GM23248 (cell line): ENCODE data around the gene FMNL3. TPM values are rescaled to one million over a fixed set of nuclear protein-coding genes. Genes with fewer than 3 reads are reported as not detected.

Experiments used
- DNase-seq: peaks from one replicate; pipeline ENCODE4 v3.0.0-alpha.2; 2015
- H2AFZ ChIP-seq: fragments of 200-600 bp; sonication (generic); 2 replicates; pipeline ENCODE4 v1.6.1; 2016; ENCODE audit warnings: antibody characterized with exemption
- H3F3A ChIP-seq: fragments of 200-600 bp; sonication (generic); 2 replicates; pipeline ENCODE4 v1.6.1; 2016; ENCODE audit warnings: mild to moderate bottlenecking, antibody characterized with exemption, mixed run types; ENCODE audit not compliant: insufficient read depth
- H3K27ac ChIP-seq: fragments of 200-600 bp; sonication (generic); 2 replicates; pipeline ENCODE4 v1.5.1; 2016; ENCODE audit warnings: mild to moderate bottlenecking
- H3K27me3 ChIP-seq: fragments of 200-600 bp; sonication (generic); replicated peaks from 2 replicates; pipeline ENCODE4 v1.6.1; 2016; ENCODE audit warnings: mild to moderate bottlenecking; ENCODE audit not compliant: insufficient read depth
- H3K36me3 ChIP-seq: fragments of 200-600 bp; sonication (generic); 2 replicates; pipeline ENCODE4 v1.6.1; 2016; ENCODE audit warnings: low read depth, mild to moderate bottlenecking
- H3K4me1 ChIP-seq: fragments of 200-600 bp; sonication (generic); 2 replicates; pipeline ENCODE4 v1.6.1; 2016; ENCODE audit warnings: mild to moderate bottlenecking; ENCODE audit not compliant: insufficient read depth
- H3K4me2 ChIP-seq: fragments of 200-600 bp; sonication (generic); one replicate; pipeline ENCODE4 v1.6.1; 2016; ENCODE audit warnings: mild to moderate bottlenecking; ENCODE audit not compliant: unreplicated experiment
- H3K4me3 ChIP-seq: fragments of 200-600 bp; sonication (generic); 2 replicates; pipeline ENCODE4 v1.5.1; 2016; ENCODE audit warnings: mild to moderate bottlenecking
- H3K79me2 ChIP-seq: fragments of 200-600 bp; sonication (generic); 2 replicates; pipeline ENCODE4 v1.6.1; 2016; ENCODE audit warnings: mild to moderate bottlenecking; ENCODE audit not compliant: insufficient read depth
- H3K9ac ChIP-seq: fragments of 200-600 bp; sonication (generic); 2 replicates; pipeline ENCODE4 v1.6.1; 2016; ENCODE audit warnings: mild to moderate bottlenecking
- H3K9me2 ChIP-seq: fragments of 200-600 bp; sonication (generic); 2 replicates; pipeline ENCODE4 v1.6.1; 2016; ENCODE audit warnings: mixed run types, mild to moderate bottlenecking, moderate library complexity; ENCODE audit not compliant: insufficient read depth
- H3K9me3 ChIP-seq: fragments of 200-600 bp; sonication (generic); one replicate; pipeline ENCODE4 v1.6.1; 2017; ENCODE audit warnings: low read depth
- H4K20me1 ChIP-seq: fragments of 200-600 bp; sonication (generic); 2 replicates; pipeline ENCODE4 v1.6.0; 2016; ENCODE audit not compliant: insufficient read depth
- EZH2 ChIP-seq: fragments of 200-600 bp; sonication (generic); IDR thresholded peaks from 2 replicates; pipeline ENCODE4 v1.6.1; 2018; ENCODE audit warnings: antibody characterized with exemption, mild to moderate bottlenecking; ENCODE audit not compliant: insufficient read depth, poor library complexity, severe bottlenecking
- EZH2phosphoT487 ChIP-seq: fragments of 200-600 bp; sonication (generic); IDR thresholded peaks from 2 replicates; pipeline ENCODE4 v1.6.1; 2018; ENCODE audit warnings: antibody characterized with exemption, moderate library complexity, mild to moderate bottlenecking, low read depth; ENCODE audit not compliant: insufficient read depth
- WGBS, 2 experiments: methylation state at CpG; one replicate each; pipeline ENCODE4 v1.1.6; 2015 to 2017; ENCODE audit warnings: low lambda C conversion rate in 2 of 2, low coverage in 1 of 2; ENCODE audit errors: missing lambda C conversion rate in 2 of 2; 5-methylcytosine and 5-hydroxymethylcytosine counted together
- in situ Hi-C: fragments of 300-500 bp; cut with MboI; formaldehyde crosslinking; loops from 2 replicates; pipeline ENCODE4 v1.15.0; 2020
- polyA plus RNA-seq: library from polyadenylated mRNA; unstranded; fragments of >200 nt; fragmentation: Nextera tagmentation; extraction: Ambion mirVana; gene quantifications from 2 replicates; pipeline ENCODE4 v1.2.1, GENCODE V29; 2016
- total RNA-seq: library from RNA; depleted of rRNA; stranded (reverse); fragments of >200 nt; shearing (Covaris generic); gene quantifications from 2 replicates; pipeline ENCODE4 v1.2.3, GENCODE V29; 2014

The FMNL3 gene
- total and polyA plus RNA-seq, 2 experiments from 2014 or later: 7.9 to 24.0 TPM

DNA sequence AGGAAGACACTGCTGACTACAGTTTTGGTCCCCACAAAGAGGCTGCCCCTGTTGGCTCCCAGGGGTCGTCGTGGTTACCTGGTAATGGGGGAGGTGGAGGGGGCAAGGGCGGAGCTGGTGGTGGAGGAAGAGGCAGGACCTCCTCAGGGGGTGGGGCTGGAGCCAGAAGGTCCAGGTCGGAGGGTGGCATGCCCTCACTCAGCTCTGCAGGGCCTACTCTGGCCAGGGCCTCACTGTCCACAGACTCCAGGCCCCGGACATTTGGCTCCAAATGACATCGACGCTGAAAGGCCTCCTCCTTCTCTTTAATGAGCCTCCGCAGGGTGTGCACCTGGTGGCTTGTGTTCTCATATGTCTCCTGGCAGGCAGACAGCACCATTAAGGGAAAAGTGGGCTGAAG is 55.4 kb downstream of the FMNL3 start:
- Histone ChIP-seq H3K27me3 (no peaks in the 10 kb centered on the region), H4K20me1 (no peaks in the 10 kb centered on the region), H3K36me3 (no peaks in the 10 kb centered on the region; the same call in 1 of the 2 replicates), H3K79me2 (no peaks in the 10 kb centered on the region), H3K9me2 (no peaks in the 10 kb centered on the region), H3K4me1 (no peaks in the 10 kb centered on the region; the same call in 1 of the 2 replicates), H3K9me3 (no peaks in the 10 kb centered on the region), H2AFZ (no peak overlapping the region), H3K9ac (no peak overlapping the region), H3K27ac (no peak overlapping the region), H3F3A (no peaks in the 10 kb centered on the region), H3K4me3 (no peak overlapping the region), H3K4me2 (no peak overlapping the region)
- DNase-seq: no peak
- no peak for TF ChIP-seq EZH2phosphoT487
- WGBS, 2 experiments: 74 to 84% methylated on average over 7 of the region's 8 CpGs
- in situ Hi-C loops: no loop called here

DNA sequence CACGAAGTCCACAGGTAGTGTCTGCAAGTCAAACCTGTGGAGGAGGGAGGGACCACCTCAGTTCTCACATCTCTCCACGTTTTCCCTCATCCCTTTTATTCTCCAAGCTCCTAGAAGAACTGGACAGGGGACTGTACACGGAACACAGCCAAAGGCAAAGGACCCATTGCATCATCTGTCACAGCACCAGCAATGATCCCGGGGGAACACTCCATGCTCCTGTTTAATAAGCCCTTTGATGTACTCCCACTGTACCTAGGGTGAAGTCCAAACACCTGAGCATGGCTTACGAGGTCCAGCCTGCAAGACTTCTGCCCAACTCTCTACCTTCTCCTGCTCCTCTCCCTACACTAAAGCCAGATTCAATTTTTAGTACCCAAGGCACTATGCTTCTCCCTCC is 57.3 kb downstream of the FMNL3 start:
- Histone ChIP-seq H3K4me2 (no peak overlapping the region), H4K20me1 (no peaks in the 10 kb centered on the region), H3K27ac (no peak overlapping the region), H3F3A (0 out of 2 replicates have a peak, but pooled peaks cover under 1% of the 10 kb centered on the region), H3K4me3 (no peak overlapping the region), H2AFZ (no peak overlapping the region), H3K9ac (no peak overlapping the region), H3K9me3 (no peaks in the 10 kb centered on the region), H3K4me1 (no peaks in the 10 kb centered on the region; the same call in 1 of the 2 replicates), H3K36me3 (no peaks in the 10 kb centered on the region; the same call in 1 of the 2 replicates), H3K79me2 (no peaks in the 10 kb centered on the region), H3K9me2 (no peaks in the 10 kb centered on the region), H3K27me3 (no peaks in the 10 kb centered on the region)
- in situ Hi-C loops: no loop called here
- TF ChIP-seq EZH2 (no peak), EZH2phosphoT487 (no peak)
- WGBS, 2 experiments: 98 to 100% methylated on average over 5 of the region's 5 CpGs
- no peak for DNase-seq

DNA sequence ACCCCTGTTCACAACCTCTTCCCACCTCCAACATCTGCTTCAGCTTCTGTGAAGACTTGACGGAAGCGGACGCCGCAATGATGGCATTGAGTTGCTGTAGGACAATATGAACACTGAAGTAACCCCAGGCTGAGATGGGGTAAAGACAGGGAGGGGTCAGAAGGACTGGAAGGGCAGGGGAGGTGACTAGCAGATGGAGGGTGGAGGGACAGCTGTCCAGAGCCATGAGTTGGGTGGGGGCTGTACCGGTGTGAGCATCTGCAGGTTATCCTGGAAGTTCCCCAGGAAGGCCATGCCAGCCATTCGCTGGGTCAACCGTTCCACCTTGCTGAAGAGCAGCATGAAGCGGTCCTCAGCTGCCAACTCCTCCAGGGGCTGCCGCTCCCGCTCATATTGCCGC is 57.8 kb downstream of the FMNL3 start:
- Histone ChIP-seq H3K4me3 (no peak overlapping the region), H3K9me3 (no peaks in the 10 kb centered on the region), H3K27me3 (no peaks in the 10 kb centered on the region), H3K4me2 (no peak overlapping the region), H3F3A (0 out of 2 replicates have a peak, but pooled peaks cover 4% of the 10 kb centered on the region), H3K9ac (no peak overlapping the region), H4K20me1 (no peaks in the 10 kb centered on the region), H2AFZ (no peak overlapping the region), H3K4me1 (no peaks in the 10 kb centered on the region; the same call in 1 of the 2 replicates), H3K36me3 (no peaks in the 10 kb centered on the region; the same call in 1 of the 2 replicates), H3K27ac (no peak overlapping the region), H3K9me2 (no peaks in the 10 kb centered on the region), H3K79me2 (no peaks in the 10 kb centered on the region)
- in situ Hi-C loops: no loop called here
- TF ChIP-seq EZH2phosphoT487 (no peak), EZH2 (no peak)
- no peak for DNase-seq
- WGBS, 2 experiments: 95 to 99% methylated on average over 11 of the region's 11 CpGs

DNA sequence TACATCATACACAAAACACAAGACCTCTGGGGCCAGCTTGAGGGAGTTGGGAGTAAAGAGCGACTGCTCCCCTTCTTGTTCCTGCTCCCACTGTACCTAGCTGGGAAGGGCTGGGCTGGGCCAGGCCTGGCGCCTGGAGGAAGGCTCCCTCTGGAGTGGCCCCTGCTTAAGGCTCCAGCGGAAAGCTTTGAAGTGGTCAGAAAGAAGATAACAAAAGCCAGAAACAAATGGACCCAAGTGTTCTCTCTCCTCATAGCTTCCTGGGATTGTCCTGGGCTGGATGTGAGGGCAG is 58.5 kb downstream of the FMNL3 start:
- Histone ChIP-seq H3K9me2 (no peaks in the 10 kb centered on the region), H3F3A (0 out of 2 replicates have a peak, but pooled peaks cover 4% of the 10 kb centered on the region), H3K9ac (no peak overlapping the region), H3K36me3 (no peaks in the 10 kb centered on the region; the same call in 1 of the 2 replicates), H3K79me2 (no peaks in the 10 kb centered on the region), H3K9me3 (no peaks in the 10 kb centered on the region), H3K4me1 (no peaks in the 10 kb centered on the region; the same call in 1 of the 2 replicates), H3K4me2 (no peak overlapping the region), H3K4me3 (no peak overlapping the region), H4K20me1 (no peaks in the 10 kb centered on the region), H3K27ac (no peak overlapping the region), H3K27me3 (no peaks in the 10 kb centered on the region), H2AFZ (no peak overlapping the region)
- in situ Hi-C loops: no loop called here
- WGBS, 2 experiments: 74 to 77% methylated on average over 3 of the region's 3 CpGs
- TF ChIP-seq EZH2phosphoT487: no peak
- DNase-seq: no peak
